ENCODE measurements around the gene ACTR3. TPM values are rescaled to one million over a fixed set of nuclear protein-coding genes. Genes with fewer than 3 reads are reported as not detected.

Gene ACTR3
- total RNA-seq, 1 experiment from 2014 or later: 261 TPM

DNA sequence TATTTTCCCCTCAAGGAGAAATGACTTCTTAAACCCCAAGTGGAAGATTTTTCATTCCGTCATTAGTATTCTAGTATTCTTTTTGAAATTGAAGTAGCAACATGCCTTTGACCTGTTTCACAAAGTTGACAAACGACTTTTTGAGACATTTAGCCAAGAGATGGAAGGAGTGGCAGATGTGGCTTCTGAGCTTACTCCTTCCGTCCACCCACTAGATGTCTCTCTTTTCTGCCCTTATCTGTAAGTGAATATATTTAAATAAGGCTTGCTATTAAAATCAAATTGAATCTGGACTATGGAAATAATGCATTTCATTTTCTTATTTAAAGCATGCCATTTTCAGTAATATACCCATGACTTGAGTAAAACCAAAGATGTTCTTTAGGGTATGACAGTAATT lies 74.1 kb downstream of the ACTR3 start:
- no peak for DNase-seq (ENCODE audit: extremely low read depth, low read depth)

DNA sequence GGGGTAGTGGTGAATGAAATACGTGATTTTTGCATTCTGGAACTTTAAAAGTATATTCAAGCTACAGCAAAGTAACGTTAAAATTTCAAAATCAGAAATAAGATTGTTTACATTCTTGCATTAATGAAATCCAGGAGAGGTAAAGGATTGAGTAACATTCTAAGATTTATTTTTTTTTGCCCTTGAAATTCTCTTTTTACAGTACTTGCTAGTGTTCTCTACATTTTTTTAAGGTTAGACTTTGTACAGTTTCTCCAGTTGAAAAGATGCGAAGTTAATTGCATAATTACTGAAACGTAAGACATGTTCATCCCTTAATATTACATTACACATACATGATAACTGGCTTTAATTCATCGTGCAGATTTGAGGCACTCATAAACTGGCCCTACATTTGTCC lies 74.5 kb downstream of the ACTR3 start:
- no peak for DNase-seq (ENCODE audit: extremely low read depth, low read depth)

DNA sequence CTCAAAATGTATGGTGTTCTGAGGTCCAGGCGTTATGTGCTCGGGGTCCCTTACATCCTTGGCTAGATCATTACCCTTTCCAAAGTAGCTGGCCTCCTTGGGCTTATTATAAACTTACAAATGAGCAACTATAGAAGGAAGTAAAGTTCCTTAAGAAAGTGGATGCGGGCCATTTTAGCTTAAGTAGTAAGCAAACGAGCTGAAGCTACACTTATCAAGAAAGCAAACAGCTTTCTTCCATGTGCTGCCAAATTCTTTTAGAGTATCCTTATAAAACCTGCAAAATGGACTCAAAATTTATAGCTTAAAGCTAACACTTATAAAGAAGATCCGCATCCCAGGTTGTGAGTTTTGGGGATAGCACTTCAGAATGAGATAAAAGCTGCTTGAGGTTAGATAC lies 75.3 kb downstream of the ACTR3 start:
- DNase-seq (ENCODE audit: extremely low read depth, low read depth): no peak

DNA sequence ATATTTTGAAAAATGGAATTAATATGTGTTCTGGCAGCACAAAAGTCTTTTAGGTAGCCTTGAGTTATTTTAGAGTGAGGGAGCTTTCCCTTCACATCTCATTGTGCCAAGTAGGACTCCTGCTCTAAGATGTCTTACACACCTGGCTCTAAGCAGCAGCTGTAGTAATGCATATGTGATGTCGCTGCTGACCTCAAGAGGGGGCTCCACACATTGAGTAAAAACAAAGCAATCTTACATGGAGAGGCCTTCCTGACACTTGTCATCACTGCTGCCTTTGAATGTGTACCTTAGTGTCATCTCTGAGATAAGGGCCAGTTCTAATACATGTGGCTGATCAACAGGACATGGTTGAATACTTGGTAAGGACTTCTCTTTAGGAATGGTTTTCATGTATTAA lies 75.8 kb downstream of the ACTR3 start:
- peak; percentile 39 for DNase-seq (ENCODE audit: extremely low read depth, low read depth)

DNA sequence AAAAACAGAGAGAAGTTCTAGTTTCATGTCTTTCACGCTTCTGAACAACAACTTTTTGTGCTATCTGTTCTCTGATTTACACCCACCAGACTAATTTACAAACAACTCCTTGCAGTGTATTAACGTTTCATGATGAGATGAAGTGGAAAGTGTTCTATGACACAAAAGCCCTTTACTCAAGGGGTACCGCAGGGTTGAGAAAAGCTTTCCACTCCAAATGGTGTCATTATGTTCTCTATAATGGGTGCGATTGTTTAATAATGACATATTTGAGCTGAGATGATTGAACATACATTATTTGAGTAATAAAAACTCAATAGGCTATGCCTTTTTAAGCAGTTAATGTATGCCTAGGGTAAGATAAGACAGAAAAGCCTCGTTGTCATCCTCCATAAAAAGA lies 76.3 kb downstream of the ACTR3 start:
- DNase-seq (ENCODE audit: extremely low read depth, low read depth): no peak

DNA sequence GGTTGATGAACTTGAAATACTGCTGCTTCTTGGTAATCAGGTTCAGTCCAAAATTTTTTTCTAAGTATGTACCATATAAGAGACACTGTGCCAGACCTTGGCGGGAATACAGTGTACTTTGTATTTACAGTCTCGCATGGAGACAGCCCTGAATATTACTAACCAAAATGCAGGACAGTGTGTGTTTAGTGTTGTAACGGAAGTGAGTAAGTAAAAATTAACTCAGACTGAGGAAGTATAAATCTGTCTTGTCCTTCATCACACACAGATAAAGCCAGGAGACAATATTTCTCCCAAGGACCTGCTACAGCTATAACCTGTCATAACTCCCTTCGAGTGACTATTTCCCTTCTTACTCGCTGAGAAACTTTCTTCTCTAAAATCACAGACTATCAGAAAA lies 76.9 kb downstream of the ACTR3 start:
- DNase-seq (ENCODE audit: extremely low read depth, low read depth): no peak

DNA sequence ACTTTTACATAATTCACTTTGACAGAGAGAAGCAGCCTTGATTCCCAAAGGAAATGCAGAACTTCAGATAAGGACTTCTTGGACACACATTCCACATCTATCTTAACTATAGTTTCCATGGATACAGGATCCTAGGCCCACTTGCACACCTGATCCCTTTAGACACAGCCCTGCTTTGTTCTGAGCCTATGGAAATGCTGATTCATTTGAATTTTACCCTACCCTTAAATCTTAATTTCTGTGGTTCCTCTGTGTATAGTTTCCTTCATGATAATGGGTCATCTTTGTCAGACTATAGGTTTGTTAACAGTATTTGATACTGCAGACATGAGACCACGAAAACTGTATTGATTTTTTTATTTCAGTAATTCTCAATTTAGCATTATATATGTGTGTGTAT lies 77.4 kb downstream of the ACTR3 start:
- DNase-seq (ENCODE audit: extremely low read depth, low read depth): no peak

DNA sequence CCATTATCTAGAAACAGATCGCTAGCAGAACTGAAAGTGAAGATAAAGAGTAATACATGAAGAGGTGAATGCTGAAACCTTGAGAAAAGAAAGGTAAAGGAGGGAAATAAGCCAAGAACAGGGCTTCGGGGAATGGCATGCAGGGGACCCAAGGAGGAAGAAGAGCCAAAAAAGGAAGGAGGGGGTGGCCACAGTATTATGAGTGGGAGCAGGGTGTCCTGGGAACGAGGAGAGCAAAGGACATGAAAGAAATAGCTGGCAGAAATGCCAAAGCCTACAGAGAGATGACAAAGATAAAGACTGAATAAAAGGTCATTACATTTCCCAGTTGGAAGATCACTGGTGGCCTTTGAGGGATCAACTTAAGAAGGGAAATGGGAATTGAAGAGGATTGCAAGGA lies 82.9 kb downstream of the ACTR3 start:
- DNase-seq (ENCODE audit: extremely low read depth, low read depth): no peak

DNA sequence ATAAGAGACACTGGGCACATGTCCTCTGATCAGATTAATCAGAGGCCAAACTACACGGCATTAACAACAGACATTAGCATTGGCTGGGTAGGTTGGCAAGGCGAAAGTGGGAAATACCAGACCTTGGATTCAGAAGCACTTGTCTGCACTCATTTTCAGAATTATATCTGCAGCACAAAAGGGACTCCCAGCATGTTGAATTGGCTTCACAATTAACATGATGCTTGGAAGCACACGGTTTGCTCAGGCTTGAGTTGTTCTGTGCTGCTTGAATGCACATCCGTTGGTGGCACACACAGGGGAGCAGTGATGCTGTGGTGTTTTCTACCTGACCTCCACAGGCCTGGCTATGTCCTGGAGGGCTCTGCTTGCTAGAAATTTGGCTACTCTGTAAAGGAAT lies 83.9 kb downstream of the ACTR3 start:
- no peak for DNase-seq (ENCODE audit: extremely low read depth, low read depth)

DNA sequence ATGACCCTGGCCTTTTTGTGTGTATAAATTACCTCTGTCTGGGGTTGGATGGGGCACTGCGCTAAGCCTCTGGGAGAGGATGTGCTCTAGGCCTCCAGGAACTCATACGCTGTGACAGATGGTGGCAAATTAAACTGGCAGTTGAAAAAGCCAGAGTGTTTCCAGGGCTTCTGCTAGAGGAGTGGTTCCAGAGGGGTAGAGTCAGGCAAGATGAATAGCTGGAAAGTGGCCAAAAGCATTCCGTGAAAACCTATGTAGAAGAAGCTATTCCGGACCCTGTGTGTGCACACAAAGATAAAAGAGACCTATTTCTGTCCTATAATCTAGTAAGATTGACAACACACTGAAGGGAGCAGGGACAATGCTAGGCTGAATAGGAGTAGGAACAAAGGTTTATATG lies 84.8 kb downstream of the ACTR3 start:
- no peak for DNase-seq (ENCODE audit: extremely low read depth, low read depth)

DNA sequence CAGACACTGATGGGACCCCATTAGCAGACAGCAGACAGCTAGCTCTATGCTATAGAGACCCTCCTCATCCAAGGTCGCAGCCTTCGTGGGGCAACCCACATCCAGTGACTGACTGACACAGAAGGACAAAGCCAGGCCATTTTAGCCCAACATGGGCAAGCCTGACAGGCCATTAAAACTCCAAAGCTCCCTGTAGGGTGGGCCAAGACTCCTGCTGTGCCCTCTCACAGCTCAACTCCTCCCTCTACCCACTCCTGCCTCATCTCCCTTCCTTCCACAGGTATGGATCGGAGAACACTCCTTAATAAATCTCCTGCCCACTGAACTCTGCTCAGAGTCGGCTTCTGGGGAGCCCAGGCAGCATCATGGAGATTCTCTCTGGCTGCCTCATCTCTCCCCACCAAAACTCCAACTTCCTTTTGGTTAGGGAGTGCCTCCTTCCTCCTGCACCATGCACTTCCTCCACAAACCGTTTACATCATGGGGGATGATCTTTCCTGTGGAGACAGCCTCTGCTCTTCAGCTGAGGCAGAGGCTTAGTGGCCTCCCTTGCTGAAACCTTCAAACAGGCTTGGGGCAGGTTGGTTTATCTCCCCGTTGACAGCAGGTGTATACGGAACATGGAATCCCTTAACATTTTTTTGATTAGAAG lies 86.5 kb downstream of the ACTR3 start:
- no peak for DNase-seq (ENCODE audit: extremely low read depth, low read depth)

DNA sequence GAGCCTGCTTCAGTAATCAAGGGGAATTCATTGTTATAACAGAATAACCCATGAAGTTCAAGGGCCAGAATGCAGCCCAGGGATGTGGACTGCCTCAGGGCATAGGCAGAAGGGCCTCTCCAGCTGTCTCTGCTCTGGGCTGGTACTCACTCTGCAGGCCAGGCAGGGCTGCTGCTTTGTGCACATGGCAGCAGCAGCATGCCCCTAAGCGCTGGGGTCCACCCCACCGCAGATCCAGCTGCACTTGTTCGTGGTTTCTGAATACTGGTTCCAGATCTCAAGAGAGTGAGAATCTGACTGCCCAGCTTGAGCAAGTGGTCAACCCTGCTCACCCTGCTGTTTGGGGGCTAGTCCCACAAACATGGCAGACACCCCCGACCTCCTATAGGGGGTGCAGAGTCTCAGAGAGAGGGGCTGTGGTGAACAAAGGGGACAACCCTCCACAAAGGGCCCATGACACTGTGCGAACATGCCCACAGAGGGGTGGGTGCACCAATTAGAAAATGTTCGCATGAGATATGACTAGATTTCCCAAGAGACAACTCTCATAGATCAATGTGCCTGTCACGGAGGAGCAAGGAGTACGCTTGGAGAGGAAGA lies 87.3 kb downstream of the ACTR3 start:
- DNase-seq (ENCODE audit: extremely low read depth, low read depth): no peak

DNA sequence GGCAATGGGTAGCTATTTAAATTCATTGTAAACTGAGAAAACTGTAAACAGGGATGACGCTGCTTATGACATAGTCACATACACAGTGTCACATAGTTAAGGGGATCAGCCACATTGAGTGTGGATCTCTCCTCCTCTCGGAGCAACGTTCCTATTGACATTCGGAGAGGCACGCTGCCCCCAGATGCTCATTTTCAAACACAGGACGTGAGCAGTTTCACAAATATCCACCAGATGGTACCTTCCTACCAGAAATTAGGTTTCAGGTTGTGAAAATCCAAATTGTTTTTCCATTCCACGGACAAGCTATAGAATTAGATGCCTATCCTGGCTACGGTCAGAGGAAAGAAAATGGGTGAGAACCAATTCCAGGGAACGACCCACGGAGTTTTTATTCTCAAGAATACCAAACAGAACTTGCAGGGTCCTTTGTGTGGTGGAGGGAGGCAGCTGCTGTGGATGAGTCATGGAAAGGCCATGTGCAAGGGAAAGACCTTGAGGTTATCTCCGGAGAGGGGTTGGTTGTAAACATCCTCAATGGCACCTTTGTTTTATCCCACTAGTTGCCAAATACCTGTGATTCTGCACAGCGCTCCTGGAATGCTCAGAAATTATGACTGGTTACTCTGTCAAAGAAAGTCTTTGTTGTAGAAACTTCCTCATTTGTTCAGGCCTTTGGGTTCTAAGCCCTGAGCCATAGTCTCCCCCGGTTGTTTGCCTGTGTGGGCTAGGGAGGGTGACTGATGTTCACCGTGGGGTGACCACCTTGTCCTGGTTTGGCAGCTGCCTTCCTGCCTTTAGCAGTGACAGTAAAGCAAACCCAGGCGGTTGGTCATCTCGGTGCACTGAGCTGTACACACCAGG lies 88.0 kb downstream of the ACTR3 start:
- DNase-seq (ENCODE audit: extremely low read depth, low read depth): no peak

DNA sequence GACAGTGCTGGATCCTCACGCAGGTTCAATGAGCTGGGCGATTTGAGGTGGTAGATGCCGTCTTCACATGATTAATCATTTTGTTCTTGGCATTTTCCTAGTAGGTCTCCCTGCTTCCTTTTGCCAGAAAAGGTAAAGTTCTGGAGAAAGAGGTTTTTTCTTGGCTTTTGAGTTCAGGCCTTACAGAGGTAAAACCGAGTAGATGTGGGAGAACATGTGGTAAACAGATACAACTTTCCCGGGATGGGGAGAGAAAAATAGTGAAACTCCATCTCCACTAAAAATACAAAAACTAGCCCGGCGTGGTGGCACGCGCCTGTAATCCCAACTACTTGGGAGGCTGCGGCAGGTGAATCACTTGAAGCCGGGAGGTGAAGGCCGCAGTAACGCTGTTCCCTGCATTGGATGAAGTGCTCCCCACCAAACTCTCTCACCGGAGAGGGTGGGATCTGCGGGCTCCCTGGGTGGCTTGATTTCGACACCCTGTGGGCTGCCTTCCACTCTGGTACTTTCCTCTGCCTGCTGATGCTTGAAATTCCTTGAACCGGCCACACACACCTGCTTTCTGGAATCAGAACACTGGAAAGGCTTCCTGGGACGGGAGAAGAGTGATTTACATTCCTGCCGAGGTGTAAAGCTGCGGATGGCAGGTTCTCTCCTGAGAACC lies 88.8 kb downstream of the ACTR3 start:
- DNase-seq (ENCODE audit: extremely low read depth, low read depth): no peak

DNA sequence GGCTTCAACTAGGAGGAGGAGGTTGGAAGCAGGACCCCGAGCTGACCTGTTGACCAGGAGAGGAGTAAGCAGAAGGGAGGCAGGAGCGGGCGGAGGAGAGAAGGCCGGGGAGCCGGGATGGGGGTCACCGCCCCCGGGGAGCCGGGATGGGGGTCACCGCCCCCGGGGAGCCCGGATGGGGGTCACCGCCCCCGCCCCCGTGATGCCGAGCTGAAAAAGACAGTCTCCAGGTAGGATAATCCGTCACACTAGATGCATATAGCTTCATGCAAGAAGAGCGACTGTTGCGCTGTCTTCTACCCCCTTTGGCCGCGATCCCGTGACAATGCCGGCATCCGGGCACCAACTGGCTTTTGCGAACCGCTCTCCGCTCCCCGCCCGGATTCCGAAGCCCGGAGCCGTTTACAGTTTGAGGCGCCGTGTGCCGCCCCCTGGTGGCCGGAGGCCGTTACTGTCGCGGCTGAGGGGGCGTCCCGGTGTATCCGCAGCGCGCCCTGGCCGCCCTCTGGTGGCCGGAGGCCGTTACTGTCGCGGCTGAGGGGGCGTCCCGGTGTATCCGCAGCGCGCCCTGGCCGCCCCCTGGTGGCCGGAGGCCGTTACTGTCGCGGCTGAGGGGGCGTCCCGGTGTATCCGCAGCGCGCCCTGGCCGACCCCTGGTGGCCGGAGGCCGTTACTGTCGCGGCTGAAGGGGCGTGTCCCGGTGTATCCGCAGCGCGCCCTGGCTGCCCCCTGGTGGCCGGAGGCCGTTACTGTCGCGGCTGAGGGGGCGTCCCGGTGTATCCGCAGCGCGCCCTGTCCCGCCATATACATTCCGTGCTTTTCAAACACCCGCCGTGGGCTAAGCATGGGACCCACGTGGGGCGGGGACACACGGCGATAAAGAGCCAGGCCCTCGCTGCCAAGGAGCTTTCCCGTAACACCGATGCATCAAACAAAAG lies 89.6 kb downstream of the ACTR3 start:
- DNase-seq (ENCODE audit: extremely low read depth, low read depth): no peak

DNA sequence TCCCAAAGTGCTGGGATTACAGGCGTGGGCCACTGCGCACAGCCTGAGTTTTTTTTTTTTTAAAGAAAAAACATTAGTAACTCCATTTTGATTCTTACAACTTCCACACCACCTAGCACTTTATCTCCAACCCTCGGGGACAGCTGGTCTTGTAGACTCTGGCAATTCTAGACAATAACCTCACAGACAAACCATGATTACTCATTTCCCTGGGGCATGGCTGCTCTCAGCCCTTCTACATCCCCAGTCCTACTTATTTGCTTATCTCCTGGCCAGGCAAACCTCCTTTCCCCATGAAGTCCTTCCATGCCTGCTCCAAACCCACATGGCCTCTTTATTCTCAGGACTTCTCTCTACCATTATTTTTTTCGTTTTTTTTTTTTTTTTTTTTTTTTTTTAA lies 91.1 kb downstream of the ACTR3 start:
- DNase-seq (ENCODE audit: extremely low read depth, low read depth): no peak

DNA sequence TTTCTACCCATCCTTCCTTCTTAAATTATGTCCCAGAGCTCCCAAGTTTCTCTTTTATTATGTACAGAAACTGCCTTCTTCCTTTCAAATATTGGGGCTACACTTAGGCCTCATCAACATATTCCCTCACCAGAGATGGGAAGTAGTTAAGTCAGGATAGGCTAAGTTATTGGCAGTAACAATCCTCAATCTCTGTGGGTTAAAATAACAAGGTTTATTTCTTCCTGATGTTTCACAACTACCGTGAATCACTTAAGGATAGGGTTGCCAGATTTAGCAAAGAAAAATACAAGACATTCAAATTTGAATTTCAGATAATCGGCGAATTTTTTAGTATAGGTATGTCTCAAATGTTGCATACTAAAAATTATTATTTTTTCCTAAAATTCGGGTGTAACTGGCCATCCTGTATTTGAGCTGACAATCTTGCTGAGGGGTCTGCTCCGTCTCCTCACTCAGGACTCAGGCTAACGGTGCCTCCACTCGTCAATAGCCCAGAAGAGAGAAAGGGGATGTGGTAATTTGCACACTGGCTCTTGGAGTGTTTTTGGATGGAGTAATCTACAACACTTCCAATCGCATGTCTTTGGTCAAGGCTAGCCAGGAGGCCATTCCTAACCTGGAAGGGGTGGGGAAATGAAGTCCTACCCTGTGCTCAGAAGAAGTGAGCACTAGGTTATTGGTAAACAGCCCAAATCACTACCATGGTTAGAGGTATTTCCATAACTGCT lies 91.7 kb downstream of the ACTR3 start:
- no peak for DNase-seq (ENCODE audit: extremely low read depth, low read depth)

DNA sequence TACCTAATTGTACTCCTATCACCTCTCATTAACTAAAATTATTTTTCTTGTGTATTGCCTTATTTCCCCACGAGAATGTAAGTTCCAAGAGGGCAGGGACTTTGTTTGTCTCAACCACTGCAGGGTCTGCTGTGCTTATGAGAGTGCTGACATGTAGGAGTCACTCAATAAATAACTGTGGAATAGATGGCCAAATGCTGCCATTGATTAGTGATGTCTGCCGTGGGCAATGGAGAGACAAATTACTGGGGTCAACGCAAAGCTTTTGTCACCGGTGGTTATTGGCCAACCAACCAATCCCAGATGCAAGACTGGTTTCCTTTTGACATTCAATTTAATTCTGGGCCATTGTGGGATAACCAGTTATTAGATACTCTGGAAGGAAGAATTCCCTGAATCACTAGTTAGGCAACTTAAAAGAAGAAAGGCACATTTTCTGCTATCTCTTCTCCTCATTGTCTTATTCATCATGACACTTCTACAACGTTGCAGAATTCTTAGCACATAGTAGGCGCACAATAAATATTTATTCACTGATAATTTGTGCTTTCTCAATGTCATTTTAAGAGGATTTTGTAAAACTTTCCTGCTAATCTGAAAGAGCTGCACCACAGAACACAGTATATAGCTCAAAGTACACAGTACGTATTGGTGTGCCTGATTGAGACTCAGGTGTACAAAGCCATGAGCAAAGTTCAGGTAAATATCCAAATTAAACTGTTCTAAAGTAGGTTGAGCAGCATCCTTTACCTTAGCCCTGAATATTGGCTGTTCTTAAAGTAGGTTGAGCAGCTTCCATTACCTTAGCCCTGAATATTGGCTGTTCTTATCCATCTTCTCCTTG lies 95.9 kb downstream of the ACTR3 start:
- no peak for DNase-seq (ENCODE audit: extremely low read depth, low read depth)

Data from NCI-H460 (cell line).